ENCODE data around the gene KANK2.

DNA sequence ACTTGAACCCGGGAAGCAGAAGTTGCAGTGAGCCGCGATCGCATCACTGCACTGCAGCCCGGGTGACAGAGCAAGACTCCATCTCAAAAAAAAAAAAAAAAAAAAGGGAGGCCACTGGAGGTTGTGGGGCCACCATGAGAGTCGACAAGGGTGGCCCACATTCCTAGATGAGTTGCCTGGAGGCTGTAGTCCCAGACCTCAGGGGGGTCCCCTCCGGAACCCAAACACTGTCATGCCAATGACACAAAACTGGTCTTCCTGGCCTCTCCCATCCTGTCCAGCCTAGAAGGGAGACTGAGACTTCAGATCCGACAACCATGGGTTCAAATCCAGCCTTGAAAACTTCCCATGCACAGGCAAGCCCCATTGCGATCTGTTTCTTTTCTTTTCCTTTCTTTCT is 56.4 kb downstream of the KANK2 start:
- no peak for TF ChIP-seq EP300 (IDR thresholded peaks at IDR 0.05; ENCODE audit: borderline replicate concordance in 1 of 2, control insufficient read depth in 1 of 2, low read depth in 2 of 2, low read length in 2 of 2)
- TF ChIP-seq FOXK2 (IDR thresholded peaks at IDR 0.05): no peak
- TF ChIP-seq RCOR1 (conservative IDR thresholded peaks at IDR 0.05; ENCODE audit: low read depth, low read length): no peak
- TF ChIP-seq EZH2 (IDR thresholded peaks at IDR 0.05; ENCODE audit: borderline replicate concordance, control insufficient read depth, low read depth, low read length): no peak

All from GM12878 (cell line).